ENCODE results near the gene HIPK1.

Gene HIPK1

DNA sequence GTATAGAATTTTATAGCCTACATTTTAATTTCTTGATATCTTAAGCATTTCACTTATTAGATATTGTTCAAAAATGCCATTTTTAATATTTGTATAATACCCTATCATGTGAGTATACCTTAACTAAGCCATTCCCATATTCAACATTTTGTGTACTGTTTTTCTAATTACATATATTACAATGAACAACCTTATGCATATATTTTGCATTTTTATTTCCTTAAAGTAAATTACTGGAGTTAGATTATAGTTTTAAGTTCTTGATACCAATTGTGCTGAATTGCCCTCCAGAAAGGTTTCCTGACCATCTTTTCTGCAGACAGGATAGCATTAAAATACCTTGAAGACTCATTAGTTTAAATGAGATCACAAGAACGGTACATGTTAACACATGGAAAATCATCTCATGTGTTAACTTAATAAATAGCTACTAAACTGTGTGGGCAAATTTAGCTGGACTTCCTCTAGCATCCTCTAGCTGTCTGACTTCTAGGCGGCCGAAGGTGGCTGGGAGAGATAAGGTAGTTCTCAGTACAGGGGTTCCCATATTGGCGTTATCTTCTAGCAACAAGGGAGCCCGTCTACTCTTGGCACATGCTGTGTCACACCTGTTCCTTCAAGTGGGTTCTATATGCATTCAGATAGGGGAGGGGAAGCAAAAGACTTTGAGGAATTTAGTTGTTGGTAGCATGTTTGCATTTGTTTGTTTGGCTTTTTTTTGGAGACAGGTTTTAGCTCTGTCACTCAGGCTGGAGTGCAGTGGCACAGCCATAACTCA, 15.0 kb upstream of the HIPK1 start:
- DNase-seq (ENCODE audit: low read depth), result no peak

DNA sequence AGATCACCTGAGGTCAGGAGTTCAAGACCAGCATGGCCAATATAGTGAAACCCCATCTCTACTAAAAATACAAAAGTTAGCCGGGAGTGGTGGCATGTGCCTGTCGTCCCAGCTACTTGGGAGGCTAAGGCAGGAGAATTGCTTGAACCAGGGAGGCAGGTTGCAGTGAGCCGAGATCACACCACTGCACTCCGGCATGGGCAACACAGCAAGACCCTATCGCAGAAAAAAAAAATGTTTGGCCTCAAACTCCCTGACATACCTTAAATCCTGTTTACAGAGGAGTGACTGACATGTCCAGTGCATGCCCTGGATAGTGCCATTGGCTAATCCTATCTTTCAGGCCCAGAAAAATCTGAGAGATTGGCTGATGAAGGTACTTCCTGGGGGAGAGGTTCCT, 12.2 kb upstream of the HIPK1 start:
- no peak for DNase-seq (ENCODE audit: low read depth)

DNA sequence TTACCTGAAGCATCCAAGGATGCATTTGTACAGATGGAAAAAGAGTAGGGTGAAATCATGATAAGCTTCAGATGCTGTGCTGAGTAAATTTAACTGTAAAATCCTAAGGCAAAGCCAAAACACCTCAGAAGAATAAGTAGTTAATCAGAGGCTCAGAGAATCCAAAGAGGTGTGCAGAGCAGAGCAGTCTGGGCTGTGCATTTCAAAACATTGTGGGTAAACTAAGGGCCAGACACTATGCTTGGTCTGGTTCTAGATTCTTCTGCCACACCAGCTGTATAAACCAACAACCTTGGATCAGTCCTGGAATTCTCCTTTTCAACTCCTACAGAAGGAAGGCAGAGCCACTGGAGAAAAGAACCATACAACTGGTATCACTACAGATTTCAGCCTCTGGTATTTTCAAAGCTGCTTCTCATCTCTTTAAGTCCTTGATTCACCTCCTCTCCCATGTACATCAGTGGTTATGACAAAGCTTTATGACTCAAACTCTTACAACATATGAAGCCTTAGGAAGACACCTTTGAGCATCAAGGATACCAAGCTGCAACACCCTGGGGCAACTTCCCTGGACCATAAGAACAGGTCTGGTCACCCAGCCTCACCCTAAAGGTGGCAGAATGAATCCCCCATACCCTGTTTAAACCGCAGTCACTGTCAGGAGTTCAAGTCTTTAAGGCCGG, 11.6 kb upstream of the HIPK1 start:
- no peak for DNase-seq (ENCODE audit: low read depth)

DNA sequence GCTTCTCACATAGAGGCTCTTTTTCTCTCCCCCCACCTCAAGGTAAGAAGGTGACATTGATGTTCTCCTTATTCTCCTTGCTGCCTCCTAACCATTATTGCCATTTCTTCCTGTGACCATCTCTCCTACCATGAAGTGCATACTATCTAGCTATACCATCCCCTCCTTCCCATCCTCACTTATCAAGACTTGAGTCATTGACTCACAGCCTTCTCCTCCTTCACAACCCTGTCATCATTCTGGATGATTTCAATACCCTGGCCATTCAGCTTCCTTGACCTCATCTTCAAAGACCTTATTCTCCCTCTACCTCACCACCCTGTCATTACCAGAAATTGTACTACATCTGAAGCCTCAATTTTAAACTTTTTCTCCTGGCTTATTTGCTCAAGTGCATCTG, 10.9 kb upstream of the HIPK1 start:
- DNase-seq (ENCODE audit: low read depth), result no peak

DNA sequence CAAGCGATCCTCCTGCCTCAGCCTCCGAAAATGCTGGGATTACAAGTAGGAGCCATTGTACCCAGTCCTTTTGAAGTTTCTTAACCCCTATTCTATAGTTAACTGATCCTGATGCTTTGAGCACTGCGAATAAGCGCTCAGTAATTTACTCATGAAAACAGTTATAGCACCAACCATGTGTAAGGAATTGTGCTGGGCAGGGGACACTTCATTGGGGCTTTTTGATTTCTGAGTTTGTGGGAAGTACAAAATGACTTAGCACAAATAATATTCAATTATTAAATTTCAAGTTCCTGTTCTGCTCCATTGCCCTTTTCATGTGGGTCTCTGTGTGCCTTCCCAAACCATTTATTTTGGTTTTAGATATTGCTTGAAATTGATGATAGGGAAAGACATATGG, 6.2 kb upstream of the HIPK1 start:
- DNase-seq (ENCODE audit: low read depth), result no peak

DNA sequence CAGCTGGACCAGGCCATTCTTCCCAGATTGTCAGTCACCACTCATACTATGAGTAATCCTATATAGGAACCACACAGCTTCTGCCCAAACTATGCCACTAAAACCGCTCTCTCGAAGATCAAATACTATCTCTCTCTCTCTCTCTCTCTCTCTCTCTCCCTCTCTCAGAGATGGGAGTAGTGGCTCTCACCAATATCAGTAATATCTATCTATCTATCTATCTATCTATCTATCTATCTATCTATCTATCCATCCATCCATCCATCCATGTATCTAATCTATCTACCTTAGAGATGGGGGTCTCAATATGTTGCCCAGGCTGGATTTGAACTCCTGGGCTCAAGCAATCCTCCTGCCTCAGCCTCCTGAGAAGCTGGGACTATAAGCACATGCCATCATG, 4.7 kb upstream of the HIPK1 start:
- no peak for DNase-seq (ENCODE audit: low read depth)

DNA sequence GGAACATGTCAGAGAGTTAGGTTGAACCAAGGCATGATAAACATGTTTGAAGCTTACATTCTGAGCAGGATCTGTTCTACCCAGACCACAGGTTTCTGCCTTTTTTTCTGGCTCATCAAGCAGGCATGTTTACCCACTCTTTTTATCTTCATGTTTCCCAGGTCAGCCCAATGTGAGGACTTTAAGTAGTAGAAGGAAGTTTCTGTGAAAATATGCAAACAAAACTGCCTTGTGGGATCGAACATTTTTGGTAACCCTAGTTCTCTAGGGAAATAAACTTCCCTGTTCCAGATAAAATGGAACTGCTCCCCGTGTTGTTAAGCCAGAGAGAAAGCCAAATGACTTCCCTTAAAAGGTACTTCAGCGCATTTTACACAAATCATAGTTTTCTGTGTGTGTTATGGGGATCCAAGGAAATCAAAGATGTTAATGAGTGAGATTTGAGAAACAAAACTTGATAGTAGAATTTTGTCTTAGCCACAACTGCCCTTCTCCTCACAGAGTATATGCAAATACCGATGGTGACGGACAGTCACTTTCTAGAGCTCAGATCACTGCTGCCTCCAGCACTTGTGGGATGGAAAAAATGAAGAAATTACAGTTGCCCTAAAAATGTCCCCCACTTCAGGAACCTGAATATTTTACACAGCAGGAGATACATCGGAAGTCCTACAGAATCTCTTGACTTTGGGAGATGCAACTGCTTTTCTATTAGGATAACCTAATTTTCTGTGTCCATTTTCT, 765 bp upstream of the HIPK1 start:
- DNase-seq (ENCODE audit: low read depth), result no peak

DNA sequence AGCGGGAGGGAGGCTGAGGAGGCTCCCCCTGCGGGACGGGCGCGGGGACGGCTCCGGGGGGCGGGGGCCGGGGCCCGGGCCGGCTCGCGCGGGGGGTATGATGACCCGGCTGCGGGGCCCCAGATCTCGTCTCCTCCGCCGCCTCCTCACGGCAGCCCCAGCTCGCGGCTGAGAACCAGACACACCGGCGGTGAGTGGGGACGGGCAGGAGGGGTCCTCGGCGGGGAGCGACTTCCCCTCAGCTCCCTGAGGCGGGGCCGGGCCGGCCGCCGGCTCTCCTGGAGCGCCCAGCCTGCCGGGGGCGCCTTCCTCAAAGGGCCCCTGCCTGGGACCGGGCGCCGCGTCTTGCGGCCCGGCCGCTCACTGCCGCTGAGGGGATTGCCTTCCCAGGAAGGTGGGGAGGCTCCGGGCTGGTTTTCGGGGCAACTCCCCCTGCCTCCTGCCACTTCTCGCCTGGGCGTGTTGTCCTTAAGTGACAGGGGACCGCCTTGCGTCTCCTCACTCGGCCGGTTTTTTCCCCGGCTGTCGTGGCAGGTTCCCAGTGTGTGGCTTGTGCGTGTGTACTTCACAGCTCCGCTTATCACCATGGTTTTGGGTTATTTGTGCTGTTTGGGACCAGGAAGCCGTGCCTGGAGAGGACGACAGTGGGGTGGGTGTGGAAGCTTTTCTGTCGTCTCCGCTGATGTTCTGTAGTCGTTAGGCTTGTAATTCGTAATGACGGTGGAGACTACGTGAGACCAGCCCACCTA, 800 bp downstream of the HIPK1 start:
- no peak for DNase-seq (ENCODE audit: low read depth)

DNA sequence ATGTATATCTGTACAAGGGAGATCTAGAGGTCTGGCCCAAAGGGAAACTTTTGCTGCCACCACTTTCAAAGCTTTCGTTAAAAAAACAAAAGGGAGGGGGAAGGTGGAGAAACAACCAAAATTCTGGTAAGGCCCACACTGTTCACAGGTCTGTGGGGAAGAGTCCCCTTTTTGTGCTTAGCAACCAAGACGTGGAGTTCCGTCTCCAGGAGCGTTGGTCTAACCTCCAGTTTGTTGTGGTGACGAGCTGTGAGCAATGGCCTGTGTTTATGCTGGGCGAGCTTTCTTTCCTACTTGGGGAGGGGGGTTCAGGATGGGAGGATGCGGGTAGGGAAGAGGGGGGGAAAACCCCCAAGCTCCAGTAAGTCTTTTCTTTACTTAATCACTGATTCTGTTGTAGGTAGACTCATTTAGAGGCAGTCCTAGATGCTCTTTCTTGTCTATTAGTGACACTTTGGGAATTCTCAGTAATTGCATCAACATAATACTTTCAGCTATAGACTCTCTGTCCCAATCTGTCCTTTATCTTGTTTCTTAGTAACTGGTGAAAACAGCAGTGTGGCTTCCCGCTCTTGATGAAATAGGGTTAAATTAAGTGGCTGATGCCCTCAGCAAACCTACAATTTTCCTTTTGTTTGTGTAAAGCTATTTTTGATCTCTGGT, 1.5 kb downstream of the HIPK1 start:
- DNase-seq (ENCODE audit: low read depth), result no peak

DNA sequence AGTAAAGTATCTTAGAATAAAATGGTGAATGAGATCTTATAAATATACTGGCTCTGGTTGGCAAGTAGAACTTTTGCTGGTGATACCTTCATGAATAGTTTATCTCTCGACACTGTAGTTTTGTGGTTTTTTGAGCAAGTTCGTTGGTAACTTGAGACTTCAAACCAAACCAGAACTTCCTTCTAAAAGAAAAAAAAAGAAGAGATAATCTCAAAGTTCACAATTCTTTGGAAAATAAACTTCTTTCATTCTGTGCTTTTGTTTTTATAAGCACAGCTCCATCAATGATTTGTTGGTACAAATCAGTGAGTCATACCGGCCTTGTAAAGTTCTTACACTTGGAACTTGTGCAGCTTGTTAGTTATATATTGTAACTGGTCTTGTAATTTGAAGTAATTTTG, 2.3 kb downstream of the HIPK1 start:
- no peak for DNase-seq (ENCODE audit: low read depth)

DNA sequence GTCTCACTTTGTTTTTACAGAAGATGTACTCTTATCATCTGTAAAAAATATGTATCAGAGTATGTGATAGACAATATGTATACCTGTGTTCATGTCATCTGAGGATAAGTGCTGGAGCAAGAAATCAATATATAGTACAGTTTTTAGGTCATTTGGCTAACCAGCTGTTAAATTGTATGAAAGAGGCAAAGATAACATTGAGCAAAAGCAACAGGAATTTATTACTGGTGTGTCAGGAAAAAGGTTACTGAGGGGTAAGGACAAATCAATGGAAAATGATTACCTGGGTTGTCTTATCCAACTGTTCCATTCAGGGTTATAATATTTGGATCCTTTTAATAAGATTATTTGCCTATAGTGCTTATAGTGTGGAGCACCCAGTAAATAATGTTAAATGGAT, 4.9 kb downstream of the HIPK1 start:
- DNase-seq (ENCODE audit: low read depth), result no peak

DNA sequence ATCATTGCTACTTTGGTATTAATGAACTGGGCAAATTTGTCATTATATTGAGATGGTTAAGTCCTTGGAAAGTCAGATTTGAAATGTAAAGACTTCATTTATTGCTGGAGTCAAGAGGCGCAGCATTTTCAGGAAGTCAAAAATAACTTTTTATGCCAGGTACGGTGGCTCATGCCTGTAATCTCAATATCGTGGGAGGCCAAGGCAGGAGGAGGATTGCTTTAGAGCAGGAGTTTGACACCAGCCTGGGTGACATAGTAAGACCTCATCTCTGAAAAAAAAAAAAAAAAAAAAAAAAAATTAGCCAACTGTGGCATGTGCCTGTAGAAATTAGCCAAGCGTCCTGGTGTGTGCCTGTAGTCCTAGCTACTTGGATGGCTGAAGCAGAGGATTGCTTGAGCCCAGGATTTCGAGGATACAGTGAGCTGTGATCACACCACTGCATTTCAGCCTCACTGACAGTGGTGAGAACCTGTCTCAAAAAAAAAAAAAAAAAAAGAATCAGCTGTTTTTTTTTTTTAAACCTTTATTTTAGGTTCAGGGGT, 5.5 kb downstream of the HIPK1 start:
- DNase-seq (ENCODE audit: low read depth), result no peak

DNA sequence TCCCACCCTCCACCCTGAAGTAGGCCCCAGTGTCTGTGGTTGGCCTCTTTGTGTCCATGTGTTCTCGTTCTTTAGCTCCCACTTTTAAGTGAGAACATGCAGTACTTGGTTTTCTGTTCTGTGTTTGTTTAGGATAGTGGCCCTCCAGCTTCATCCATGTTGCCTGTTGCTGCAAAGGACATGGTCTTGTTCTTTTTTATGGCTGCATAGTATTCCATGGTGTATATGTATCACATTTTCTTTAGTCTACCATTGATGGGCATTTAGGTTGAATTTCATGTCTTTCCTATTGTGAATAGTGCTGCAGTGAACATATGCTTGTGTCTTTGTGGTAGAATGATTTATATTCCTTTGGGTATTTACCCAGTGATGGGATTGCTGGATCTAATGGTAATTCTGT, 6.1 kb downstream of the HIPK1 start:
- no peak for DNase-seq (ENCODE audit: low read depth)

DNA sequence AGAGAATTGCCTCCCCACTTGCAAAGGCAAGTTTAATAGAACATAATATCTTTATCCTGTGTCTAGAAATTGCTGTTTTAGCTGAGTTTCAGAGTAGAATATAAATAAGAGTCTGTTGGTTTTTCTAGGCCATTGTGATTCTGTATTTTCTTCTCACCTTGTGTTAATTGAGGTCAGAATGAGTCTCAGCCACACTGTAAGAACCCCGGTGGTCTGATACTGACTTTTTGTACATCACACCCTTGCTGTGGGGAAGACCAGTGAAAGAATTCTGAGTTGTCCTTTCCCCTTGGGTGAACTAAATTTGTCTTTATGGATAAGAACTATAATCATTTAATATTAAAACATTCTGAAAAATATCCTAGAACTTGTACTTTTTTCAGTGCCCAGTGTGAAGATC, 6.8 kb downstream of the HIPK1 start:
- no peak for DNase-seq (ENCODE audit: low read depth)

DNA sequence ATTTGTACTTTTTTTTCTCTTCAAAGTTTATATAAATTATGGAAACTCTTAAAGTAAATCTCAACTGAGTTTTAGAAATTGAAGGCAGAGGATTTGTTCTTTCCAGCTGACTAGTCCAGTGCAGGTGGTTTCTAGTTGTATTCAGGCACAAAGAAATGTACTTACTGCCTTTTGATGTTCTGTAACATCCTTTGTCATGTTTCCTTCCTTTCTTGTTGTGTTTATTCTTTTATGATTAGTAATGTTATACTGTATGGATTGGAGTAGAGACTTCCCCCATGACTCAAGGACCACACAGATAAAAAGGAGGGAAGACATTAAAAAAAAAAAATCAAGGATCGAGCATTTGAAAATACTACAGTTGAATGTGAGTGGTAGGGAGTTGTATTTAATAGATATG, 8.0 kb downstream of the HIPK1 start:
- DNase-seq (ENCODE audit: low read depth), result no peak

DNA sequence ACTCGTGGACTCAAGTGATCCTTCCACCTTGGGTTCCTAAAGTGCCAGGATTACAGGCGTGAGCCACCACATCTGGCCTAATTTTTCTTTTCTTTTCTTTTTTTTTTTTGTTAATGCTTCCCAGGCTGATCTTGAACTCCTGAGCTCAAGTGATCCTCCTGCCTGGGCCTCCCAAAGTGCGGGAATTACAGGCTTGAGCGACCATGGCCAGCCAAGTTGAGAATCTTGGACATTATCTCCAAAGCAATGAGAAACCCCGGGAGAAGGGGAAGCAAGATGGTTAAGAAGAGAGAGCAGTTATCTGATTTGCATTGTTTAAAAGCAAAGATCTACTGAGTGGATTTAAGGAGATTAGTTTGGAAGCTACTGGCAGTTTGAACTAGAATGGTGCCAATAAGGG, 9.1 kb downstream of the HIPK1 start:
- no peak for DNase-seq (ENCODE audit: low read depth)

DNA sequence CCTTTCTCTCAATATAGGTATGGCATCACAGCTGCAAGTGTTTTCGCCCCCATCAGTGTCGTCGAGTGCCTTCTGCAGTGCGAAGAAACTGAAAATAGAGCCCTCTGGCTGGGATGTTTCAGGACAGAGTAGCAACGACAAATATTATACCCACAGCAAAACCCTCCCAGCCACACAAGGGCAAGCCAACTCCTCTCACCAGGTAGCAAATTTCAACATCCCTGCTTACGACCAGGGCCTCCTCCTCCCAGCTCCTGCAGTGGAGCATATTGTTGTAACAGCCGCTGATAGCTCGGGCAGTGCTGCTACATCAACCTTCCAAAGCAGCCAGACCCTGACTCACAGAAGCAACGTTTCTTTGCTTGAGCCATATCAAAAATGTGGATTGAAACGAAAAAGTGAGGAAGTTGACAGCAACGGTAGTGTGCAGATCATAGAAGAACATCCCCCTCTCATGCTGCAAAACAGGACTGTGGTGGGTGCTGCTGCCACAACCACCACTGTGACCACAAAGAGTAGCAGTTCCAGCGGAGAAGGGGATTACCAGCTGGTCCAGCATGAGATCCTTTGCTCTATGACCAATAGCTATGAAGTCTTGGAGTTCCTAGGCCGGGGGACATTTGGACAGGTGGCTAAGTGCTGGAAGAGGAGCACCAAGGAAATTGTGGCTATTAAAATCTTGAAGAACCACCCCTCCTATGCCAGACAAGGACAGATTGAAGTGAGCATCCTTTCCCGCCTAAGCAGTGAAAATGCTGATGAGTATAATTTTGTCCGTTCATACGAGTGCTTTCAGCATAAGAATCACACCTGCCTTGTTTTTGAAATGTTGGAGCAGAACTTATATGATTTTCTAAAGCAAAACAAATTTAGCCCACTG, 11.5 kb downstream of the HIPK1 start:
- no peak for DNase-seq (ENCODE audit: low read depth)

DNA sequence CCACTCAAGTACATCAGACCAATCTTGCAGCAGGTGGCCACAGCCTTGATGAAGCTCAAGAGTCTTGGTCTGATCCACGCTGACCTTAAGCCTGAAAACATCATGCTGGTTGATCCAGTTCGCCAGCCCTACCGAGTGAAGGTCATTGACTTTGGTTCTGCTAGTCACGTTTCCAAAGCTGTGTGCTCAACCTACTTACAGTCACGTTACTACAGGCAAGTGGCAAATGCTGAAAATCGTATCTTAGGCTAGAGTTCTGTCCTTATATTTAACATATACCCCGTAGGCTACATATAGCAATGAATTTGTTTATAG, 12.1 kb downstream of the HIPK1 start:
- DNase-seq (ENCODE audit: low read depth), result no peak

DNA sequence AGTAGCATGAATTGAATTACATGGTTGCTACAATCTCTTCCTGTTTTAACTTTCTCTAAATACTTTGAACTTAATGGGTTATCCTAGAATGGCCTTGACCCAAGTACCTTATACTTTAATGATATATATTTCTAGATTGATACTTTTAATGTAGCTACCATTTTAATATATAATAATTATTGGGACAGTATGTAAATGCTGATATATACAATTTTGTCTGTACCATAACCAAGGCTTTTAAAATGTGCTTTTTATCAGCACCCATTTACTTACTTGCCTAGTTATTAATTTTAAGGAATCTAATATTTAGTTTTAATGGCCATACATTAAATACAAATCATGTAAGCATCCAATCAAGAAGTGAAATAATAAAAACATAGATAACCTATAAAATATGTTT, 13.4 kb downstream of the HIPK1 start:
- no peak for DNase-seq (ENCODE audit: low read depth)

DNA sequence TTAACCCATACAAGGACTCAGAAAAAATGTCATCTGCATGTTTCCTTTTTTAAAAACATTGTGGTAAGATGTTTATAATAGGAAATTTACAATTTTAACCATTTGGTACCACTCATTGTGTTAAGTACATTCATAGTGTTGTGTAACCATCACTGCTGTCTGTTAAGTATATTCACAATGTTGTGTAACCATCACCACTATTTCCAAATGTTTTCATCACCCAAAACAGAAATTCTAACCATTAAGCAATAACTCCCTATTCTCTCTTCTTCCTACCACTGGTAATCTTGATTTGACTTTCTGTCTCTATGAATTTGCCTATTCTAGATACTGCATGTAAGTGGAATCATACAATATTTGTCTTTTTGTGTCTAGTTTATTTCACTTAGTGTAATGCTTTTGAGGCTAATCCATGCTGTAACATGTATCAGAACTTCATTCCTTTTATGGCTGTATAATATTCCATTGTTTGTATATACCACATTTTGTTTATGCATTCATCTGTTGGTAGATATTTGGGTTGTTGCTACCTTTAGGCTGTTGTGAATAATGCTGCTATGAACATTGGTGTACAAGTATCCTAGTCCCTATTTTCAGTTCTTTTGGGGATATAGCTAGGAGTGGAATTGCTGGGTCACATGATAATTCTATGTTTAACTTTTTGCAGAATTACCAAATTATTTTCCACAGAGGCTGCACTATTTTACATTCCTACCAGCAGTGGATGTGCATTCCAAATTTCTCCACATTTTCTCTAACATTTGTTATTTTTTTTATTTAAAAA, 14.1 kb downstream of the HIPK1 start:
- DNase-seq (ENCODE audit: low read depth), result no peak
